ENCODE results near the gene RAG2.

DNA sequence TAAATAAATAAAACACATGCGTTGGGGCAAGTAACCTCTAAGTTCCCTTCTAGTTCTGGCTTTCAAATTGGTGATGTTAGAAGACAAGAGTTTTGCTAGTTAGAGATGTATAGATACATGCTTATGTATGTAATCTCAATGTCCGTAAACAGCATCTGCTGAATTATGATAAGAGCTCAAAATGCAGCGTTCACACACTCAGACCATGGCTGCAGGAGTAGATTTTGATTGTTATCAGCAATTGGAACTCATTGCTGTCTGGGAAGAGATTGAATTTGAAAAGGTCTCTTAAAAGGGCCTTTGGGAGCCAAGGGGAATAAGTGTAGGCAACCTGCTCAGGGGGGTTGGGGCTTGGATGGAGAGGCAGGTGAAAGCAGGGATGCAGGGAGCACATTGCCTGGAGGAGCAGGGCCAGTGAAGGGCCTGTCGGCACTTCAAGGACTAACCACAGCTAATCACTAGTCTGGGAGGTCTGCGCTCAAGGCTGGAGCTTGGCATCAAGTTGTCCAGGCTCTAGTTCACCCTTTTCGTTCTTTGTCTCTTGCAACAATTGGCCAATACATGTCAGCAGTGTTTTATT lies 32.9 kb downstream of the RAG2 start:
- no peak for TF ChIP-seq POLR2AphosphoS5 (IDR thresholded peaks at IDR 0.05; ENCODE audit: insufficient read depth, low read depth, low read length)
- TF ChIP-seq, protein P1, sequence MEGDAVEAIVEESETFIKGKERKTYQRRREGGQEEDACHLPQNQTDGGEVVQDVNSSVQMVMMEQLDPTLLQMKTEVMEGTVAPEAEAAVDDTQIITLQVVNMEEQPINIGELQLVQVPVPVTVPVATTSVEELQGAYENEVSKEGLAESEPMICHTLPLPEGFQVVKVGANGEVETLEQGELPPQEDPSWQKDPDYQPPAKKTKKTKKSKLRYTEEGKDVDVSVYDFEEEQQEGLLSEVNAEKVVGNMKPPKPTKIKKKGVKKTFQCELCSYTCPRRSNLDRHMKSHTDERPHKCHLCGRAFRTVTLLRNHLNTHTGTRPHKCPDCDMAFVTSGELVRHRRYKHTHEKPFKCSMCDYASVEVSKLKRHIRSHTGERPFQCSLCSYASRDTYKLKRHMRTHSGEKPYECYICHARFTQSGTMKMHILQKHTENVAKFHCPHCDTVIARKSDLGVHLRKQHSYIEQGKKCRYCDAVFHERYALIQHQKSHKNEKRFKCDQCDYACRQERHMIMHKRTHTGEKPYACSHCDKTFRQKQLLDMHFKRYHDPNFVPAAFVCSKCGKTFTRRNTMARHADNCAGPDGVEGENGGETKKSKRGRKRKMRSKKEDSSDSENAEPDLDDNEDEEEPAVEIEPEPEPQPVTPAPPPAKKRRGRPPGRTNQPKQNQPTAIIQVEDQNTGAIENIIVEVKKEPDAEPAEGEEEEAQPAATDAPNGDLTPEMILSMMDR (IDR thresholded peaks at IDR 0.05; ENCODE audit: extremely low read depth in 1 of 2, insufficient read depth in 1 of 2, low read depth in 1 of 2, low read length in 2 of 2) = no peak

Data from endothelial cell of umbilical vein (primary cell).